Bronchial epithelial cell (primary cell): ENCODE measurements around the gene SLC12A7. TPM values are rescaled to one million over a fixed set of nuclear protein-coding genes. Genes with fewer than 3 reads are reported as not detected.
A peak's percentile ranks its signal among the peaks of the same experiment; 100 is the strongest.
"Not testable (repeated sequence)": the region's sequence is repeated elsewhere in the genome, so short reads cannot be mapped to it uniquely, and the experiment has no call there.

ENCODE experiments used
- DNase-seq: peaks from one replicate; pipeline ENCODE4 v3.0.0-alpha.2; 2010; ENCODE audit warnings: low read depth
- FAIRE-seq: peaks from 2 replicates; lab custom pipeline; 2011; peaks lifted over from hg19 to GRCh38; lab: Jason Lieb, UNC
- H3K27me3 ChIP-seq: 2 replicates; pipeline ENCODE4 v1.5.1; 2011; ENCODE audit warnings: low read length; ENCODE audit not compliant: control insufficient read depth, insufficient read depth
- H3K36me3 ChIP-seq: 2 replicates; pipeline ENCODE4 v1.5.1; 2011; ENCODE audit warnings: low read length; ENCODE audit not compliant: control insufficient read depth, insufficient read depth
- H3K4me3 ChIP-seq: 2 replicates; pipeline ENCODE4 v1.5.1; 2011; ENCODE audit warnings: mild to moderate bottlenecking, low read depth, low read length, control low read depth
- CTCF ChIP-seq: IDR thresholded peaks from 2 replicates; pipeline ENCODE4 v1.5.1; 2011; ENCODE audit warnings: mild to moderate bottlenecking, moderate library complexity, low read length, control low read depth, inconsistent platforms; ENCODE audit not compliant: insufficient read depth, severe bottlenecking
- total RNA-seq: library from RNA; depleted of rRNA; stranded (reverse); fragments of >200 nt; gene quantifications from 2 replicates; pipeline ENCODE4 v1.2.1, GENCODE V29; 2014

Gene SLC12A7
- total RNA-seq: 10.3 and 14.5 TPM in 2 replicates

DNA sequence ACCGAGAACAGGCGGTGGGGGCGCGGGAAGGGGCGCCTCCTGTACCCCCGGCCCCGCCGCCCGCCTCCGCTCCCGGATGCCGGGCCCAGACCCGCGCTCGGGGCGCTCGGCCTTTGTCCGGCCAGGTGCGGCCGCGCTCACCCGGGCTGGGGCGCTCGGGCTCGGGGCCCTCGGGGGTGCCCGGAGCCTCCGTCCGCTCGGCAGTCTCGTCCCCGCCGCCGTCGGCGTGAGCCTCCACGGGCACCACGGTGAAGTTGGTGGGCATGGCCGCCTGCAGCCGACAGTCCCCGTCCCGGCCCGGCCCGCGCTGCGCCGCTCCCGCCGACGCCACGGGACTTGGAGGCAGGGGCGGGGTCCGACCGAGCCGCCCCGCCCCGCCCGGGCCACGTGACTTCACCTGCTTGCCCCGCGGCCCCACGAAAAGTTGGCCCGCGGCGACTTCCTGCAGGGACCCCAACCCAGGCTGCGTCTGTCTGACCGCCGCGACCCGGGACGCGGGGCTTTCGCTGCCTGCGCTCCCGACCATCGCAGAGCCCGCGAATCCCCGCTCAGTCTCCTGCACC is at the start of gene SLC12A7:
Gene SLC12A7, minus strand, starts transcription at position 337 of the 563 bp plus-strand sequence. Its CDS starts 72 bp downstream, at position 265.
- no peak for DNase-seq
- FAIRE-seq: no peak
- Histone ChIP-seq H3K36me3 (no peaks in the 10 kb centered on the region), H3K4me3 (peak within 1 kb of the TSS; percentile 72), H3K27me3 (peaks cover 1% of the 10 kb centered on the region)
- TF ChIP-seq CTCF: no peak

- no peaks in the 10 kb centered on the region for H3K36me3 ChIP-seq
- DNase-seq (peak; percentile 60), FAIRE-seq (peak; percentile 75)
- TF ChIP-seq CTCF: no peak
- no peak overlapping the region for H3K4me3 ChIP-seq
- peaks cover 4% of the 10 kb centered on the region for H3K27me3 ChIP-seq
These were observed 49.4 kb upstream of the SLC12A7 start for GRCh38 chr5:1161108-1161832.

DNA sequence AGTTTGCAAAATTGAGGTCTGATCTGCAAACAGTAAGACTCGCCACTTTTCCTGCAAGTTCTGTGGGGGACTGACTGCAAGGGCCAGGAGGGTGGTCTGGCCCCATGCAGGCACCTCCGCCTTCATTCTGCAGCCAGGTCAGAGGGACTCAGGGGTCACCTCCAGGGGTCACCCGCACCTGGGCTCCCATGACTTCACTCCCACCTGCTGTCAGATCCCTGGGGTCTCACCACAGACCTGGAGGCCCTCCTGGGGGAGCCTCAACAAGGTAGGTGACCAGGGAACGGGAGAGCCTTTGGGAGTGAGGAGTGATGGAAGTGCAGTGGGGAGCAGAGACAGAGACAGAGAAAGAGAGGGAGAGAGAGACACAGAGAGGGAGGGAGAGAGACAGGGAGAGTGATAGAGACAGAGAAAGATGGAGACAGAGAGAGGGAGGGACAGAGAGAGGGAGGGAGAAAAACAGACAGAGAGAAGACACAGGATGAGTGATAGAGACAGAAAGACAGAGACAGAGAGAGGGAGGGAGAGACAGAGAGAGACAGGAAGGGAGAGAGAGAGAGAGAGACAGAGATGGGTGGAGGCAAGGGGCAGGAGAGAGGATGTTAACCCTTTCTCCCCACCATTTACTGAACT is 48.0 kb upstream of the SLC12A7 start:
- H3K36me3 ChIP-seq: no peaks in the 10 kb centered on the region
- FAIRE-seq (no peak), DNase-seq (no peak)
- peaks cover 10% of the 10 kb centered on the region for H3K27me3 ChIP-seq
- no peak overlapping the region for H3K4me3 ChIP-seq
- TF ChIP-seq CTCF: no peak

DNA sequence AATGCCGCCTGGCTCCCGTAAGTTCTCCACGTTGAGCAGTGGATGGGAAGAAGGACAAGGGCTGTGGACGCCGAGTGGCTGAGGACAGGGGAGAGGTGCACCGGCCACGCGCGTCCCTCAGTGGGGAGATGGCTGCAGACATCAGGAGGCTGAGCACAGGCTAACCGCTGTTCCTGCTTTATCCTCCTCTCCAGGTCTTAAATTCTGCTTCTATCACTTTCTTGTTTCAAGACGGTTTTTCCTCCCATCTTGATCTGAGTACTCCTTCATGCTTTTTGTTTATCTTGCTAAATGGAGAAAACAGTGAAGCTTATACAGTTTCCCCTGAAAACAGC is 47.4 kb upstream of the SLC12A7 start:
- Histone ChIP-seq H3K4me3 (no peak overlapping the region), H3K36me3 (no peaks in the 10 kb centered on the region), H3K27me3 (peaks cover 13% of the 10 kb centered on the region)
- TF ChIP-seq CTCF: no peak
- no peak for FAIRE-seq
- DNase-seq: no peak

- H3K4me3 ChIP-seq: no peak overlapping the region
- H3K27me3 ChIP-seq: peaks cover 16% of the 10 kb centered on the region
- H3K36me3 ChIP-seq: no peaks in the 10 kb centered on the region
- no peak for DNase-seq
- no peak for TF ChIP-seq CTCF
- no peak for FAIRE-seq
These were observed 46.9 kb upstream of the SLC12A7 start for GRCh38 chr5:1158647-1159340.

DNA sequence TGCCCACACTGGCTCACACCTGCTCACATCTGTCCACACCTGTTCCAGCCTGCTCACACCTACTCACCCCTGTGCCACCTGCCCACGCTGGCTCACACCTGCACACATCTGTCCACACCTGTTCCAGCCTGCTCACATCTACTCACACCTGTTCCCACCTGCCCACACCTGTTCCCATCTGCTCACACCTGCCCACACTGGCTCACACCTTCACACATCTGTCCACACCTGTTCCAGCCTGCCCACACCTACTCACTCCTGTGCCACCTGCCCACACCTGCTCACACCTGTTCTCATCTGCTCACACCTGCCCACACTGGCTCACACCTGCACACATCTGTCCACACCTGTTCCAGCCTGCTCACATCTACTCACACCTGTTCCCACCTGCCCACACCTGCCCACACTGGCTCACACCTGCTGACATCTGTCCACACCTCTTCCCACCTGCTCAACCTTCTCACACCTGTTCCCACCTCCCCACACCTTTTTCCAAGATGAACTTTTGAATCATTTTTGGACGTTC is 45.7 kb upstream of the SLC12A7 start:
- H3K27me3 ChIP-seq: peaks cover 25% of the 10 kb centered on the region
- peak; percentile 94 for FAIRE-seq
- not testable (repeated sequence) for H3K4me3 ChIP-seq, DNase-seq, H3K36me3 ChIP-seq
